Glomerular endothelial cell (primary cell): ENCODE data around the gene TLCD4. TPM values are rescaled to one million over a fixed set of nuclear protein-coding genes. Genes with fewer than 3 reads are reported as not detected.
"Not testable (repeated sequence)": the region's sequence is repeated elsewhere in the genome, so short reads cannot be mapped to it uniquely, and the experiment has no call there.

Source experiments
- DNase-seq: peaks from one replicate; pipeline ENCODE4 v3.0.0-alpha.2; 2011; ENCODE audit warnings: low read depth, low spot score; ENCODE audit errors: extremely low read depth
- total RNA-seq: library from RNA; depleted of rRNA; stranded (reverse); fragments of >200 nt; gene quantifications from 2 replicates; pipeline ENCODE4 v1.2.3, GENCODE V29; 2015

The TLCD4 gene
- total RNA-seq: 0.05 TPM in 1 of 2 replicates, not detected in the other

- DNase-seq: no peak
Observed at GRCh38 chr1:95117207-95118066, at the start of gene TLCD4. Gene TLCD4, plus strand, starts transcription at chr1:95117355. Its CDS starts 26,547 bp downstream, at chr1:95143902.

- DNase-seq: no peak
Observed at GRCh38 chr1:95067568-95067967, 49.6 kb upstream of the TLCD4 start.

GRCh38 chr1:95068956-95069709 is 48.0 kb upstream of the TLCD4 start:
- DNase-seq: no peak

GRCh38 chr1:95069710-95070093 is 47.5 kb upstream of the TLCD4 start:
- DNase-seq: no peak

- no peak for DNase-seq
Observed at GRCh38 chr1:95071539-95071938, 45.6 kb upstream of the TLCD4 start.

GRCh38 chr1:95072117-95072516 is 45.0 kb upstream of the TLCD4 start:
- DNase-seq: no peak

- peak; percentile 92 for DNase-seq
Observed at GRCh38 chr1:95072532-95073419, 44.4 kb upstream of the TLCD4 start, which contains the start of gene ALG14. Gene ALG14, minus strand, starts transcription at chr1:95072951. Its CDS starts 53 bp downstream, at chr1:95072898.

- DNase-seq: no peak
Observed at GRCh38 chr1:95073446-95073845, 43.7 kb upstream of the TLCD4 start.

GRCh38 chr1:95076034-95076433 is 41.1 kb upstream of the TLCD4 start:
- no peak for DNase-seq

- no peak for DNase-seq
Observed at GRCh38 chr1:95080446-95080845, 36.7 kb upstream of the TLCD4 start.

- DNase-seq: no peak
Observed at GRCh38 chr1:95080879-95081278, 36.3 kb upstream of the TLCD4 start.

GRCh38 chr1:95084317-95085176 is 32.6 kb upstream of the TLCD4 start:
- no peak for DNase-seq

GRCh38 chr1:95085376-95085775 is 31.8 kb upstream of the TLCD4 start:
- DNase-seq: no peak

GRCh38 chr1:95086949-95087533 is 30.1 kb upstream of the TLCD4 start:
- peak; percentile 45 for DNase-seq

GRCh38 chr1:95088303-95088702 is 28.9 kb upstream of the TLCD4 start:
- no peak for DNase-seq

- no peak for DNase-seq
Observed at GRCh38 chr1:95089650-95090287, 27.4 kb upstream of the TLCD4 start.

GRCh38 chr1:95091290-95091689 is 25.9 kb upstream of the TLCD4 start:
- DNase-seq: not testable (repeated sequence)

- not testable (repeated sequence) for DNase-seq
Observed at GRCh38 chr1:95092891-95093290, 24.3 kb upstream of the TLCD4 start.

- DNase-seq: no peak
Observed at GRCh38 chr1:95093296-95093695, 23.9 kb upstream of the TLCD4 start.
